ENCODE results near the gene DENND1B.

DENND1B gene

GRCh38 chr1:197466813-197467212 is 308.5 kb downstream of the DENND1B start:
- H3K36me3 ChIP-seq (ENCODE audit: insufficient read depth, low read length), result no peaks in the 10 kb centered on the region
- no peak overlapping the region for H2AFZ ChIP-seq (ENCODE audit: low read length)
- peaks cover 88% of the 10 kb centered on the region for H3K4me1 ChIP-seq (ENCODE audit: insufficient read depth, low read length, poor library complexity, severe bottlenecking)
- no peak overlapping the region for H3K9ac ChIP-seq (ENCODE audit: low read depth, low read length, poor library complexity, severe bottlenecking)
- H3K9me3 ChIP-seq (ENCODE audit: insufficient read depth, low read depth, low read length), result no peaks in the 10 kb centered on the region
- H3K4me3 ChIP-seq (ENCODE audit: low read length, poor library complexity, severe bottlenecking), result peak overlapping the region; percentile 13
- H3K27me3 ChIP-seq (ENCODE audit: insufficient read depth, low read length, poor library complexity, severe bottlenecking), result no peaks in the 10 kb centered on the region
- H4K20me1 ChIP-seq (ENCODE audit: insufficient read depth, low read length, poor library complexity, severe bottlenecking), result no peaks in the 10 kb centered on the region
- H3K79me2 ChIP-seq (ENCODE audit: insufficient read depth, low read length), result no peaks in the 10 kb centered on the region
- peak overlapping the region; percentile 37 for H3K4me2 ChIP-seq (ENCODE audit: low read depth, low read length, poor library complexity, severe bottlenecking)
- TF ChIP-seq EZH2phosphoT487 (IDR thresholded peaks at IDR 0.05; ENCODE audit: borderline replicate concordance), result no peak
- TF ChIP-seq, protein P1, sequence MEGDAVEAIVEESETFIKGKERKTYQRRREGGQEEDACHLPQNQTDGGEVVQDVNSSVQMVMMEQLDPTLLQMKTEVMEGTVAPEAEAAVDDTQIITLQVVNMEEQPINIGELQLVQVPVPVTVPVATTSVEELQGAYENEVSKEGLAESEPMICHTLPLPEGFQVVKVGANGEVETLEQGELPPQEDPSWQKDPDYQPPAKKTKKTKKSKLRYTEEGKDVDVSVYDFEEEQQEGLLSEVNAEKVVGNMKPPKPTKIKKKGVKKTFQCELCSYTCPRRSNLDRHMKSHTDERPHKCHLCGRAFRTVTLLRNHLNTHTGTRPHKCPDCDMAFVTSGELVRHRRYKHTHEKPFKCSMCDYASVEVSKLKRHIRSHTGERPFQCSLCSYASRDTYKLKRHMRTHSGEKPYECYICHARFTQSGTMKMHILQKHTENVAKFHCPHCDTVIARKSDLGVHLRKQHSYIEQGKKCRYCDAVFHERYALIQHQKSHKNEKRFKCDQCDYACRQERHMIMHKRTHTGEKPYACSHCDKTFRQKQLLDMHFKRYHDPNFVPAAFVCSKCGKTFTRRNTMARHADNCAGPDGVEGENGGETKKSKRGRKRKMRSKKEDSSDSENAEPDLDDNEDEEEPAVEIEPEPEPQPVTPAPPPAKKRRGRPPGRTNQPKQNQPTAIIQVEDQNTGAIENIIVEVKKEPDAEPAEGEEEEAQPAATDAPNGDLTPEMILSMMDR (conservative IDR thresholded peaks at IDR 0.05; ENCODE audit: low read length), result no peak
- no peaks in the 10 kb centered on the region for H3K9me2 ChIP-seq (replicated peaks; ENCODE audit: low read depth, low read length)
- H3F3A ChIP-seq (ENCODE audit: low read depth), result peaks cover 3% of the 10 kb centered on the region; the same call in 1 of the 2 replicates

DNA sequence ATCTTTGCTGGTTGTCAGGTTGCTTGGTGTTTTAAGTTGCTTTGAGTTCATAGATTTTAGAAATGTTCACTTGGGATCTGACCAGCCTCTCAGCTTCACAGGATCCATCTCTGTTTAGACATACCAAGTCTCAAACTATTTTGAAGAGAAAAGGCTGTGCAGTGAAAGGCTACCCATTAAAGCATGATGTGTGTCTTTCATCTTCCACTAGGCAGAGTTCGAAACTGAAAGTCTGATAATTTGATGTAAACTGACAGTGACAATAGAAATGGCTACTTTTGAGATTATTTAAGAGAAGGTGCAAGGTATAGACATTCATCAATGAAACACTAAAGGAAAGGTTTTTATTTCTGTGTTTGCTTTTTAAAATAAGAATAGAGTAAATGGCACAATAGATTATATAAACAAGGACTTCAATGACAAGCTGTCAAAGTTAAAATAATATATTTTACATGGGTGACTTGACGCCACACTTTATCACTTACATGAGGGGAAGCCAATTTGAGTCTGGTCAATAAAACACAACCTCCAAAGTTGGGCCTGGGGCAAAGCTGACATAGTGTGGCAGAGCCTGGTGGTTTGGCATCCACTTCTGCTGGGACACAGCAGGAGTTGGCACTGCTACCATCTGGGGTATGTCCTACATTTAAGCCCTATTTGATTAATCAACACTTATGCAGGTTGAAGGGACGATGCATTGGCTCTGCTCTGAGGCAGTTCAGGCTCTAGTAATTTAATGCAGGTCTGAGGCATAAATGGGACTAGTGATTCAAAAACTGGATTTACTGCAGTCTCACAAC is 309.6 kb downstream of the DENND1B start:
- peak overlapping the region; percentile 14 for H3K9ac ChIP-seq (ENCODE audit: low read depth, low read length, poor library complexity, severe bottlenecking)
- no peaks in the 10 kb centered on the region for H3K27me3 ChIP-seq (ENCODE audit: insufficient read depth, low read length, poor library complexity, severe bottlenecking)
- H3K79me2 ChIP-seq (ENCODE audit: insufficient read depth, low read length), result no peaks in the 10 kb centered on the region
- TF ChIP-seq, protein P1 (conservative IDR thresholded peaks at IDR 0.05; ENCODE audit: low read length), result no peak
- TF ChIP-seq EZH2phosphoT487 (IDR thresholded peaks at IDR 0.05; ENCODE audit: borderline replicate concordance), result no peak
- H4K20me1 ChIP-seq (ENCODE audit: insufficient read depth, low read length, poor library complexity, severe bottlenecking), result no peaks in the 10 kb centered on the region
- H2AFZ ChIP-seq (ENCODE audit: low read length), result peak overlapping the region; percentile 77
- peaks cover 3% of the 10 kb centered on the region; the same call in 1 of the 2 replicates for H3F3A ChIP-seq (ENCODE audit: low read depth)
- no peaks in the 10 kb centered on the region for H3K36me3 ChIP-seq (ENCODE audit: insufficient read depth, low read length)
- H3K4me1 ChIP-seq (ENCODE audit: insufficient read depth, low read length, poor library complexity, severe bottlenecking), result peaks cover 88% of the 10 kb centered on the region
- H3K9me3 ChIP-seq (ENCODE audit: insufficient read depth, low read depth, low read length), result no peaks in the 10 kb centered on the region
- no peak overlapping the region for H3K4me3 ChIP-seq (ENCODE audit: low read length, poor library complexity, severe bottlenecking)
- no peaks in the 10 kb centered on the region for H3K9me2 ChIP-seq (replicated peaks; ENCODE audit: low read depth, low read length)
- peak overlapping the region; percentile 37 for H3K4me2 ChIP-seq (ENCODE audit: low read depth, low read length, poor library complexity, severe bottlenecking)

DNA sequence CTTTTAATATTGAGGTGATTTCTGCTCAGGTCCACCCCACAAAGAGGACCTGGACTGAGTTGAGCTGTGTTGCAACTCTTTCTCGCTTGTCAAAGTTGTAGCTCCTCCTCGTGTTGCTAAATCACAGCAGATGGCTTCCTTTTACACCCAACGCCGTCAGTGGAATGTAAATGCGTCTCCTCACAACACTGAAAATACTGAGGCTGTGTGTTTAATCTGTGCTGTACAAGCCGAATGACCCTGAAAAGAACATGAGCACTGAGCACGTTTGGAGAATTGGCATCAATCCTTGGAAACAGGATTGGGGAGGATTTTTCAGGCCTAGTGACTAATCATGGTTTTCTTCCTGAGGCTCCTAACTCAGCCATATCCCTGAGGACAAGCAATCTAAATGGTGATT is 311.2 kb downstream of the DENND1B start:
- H3K9ac ChIP-seq (ENCODE audit: low read depth, low read length, poor library complexity, severe bottlenecking), result no peak overlapping the region

More for the DNA sequence above, 311.2 kb downstream of the DENND1B start:
- peaks cover 3% of the 10 kb centered on the region; the same call in 1 of the 2 replicates for H3F3A ChIP-seq (ENCODE audit: low read depth)
- H3K79me2 ChIP-seq (ENCODE audit: insufficient read depth, low read length), result no peaks in the 10 kb centered on the region
- H3K9me3 ChIP-seq (ENCODE audit: insufficient read depth, low read depth, low read length), result no peaks in the 10 kb centered on the region
- no peak overlapping the region for H3K4me3 ChIP-seq (ENCODE audit: low read length, poor library complexity, severe bottlenecking)
- TF ChIP-seq, protein P1 (conservative IDR thresholded peaks at IDR 0.05; ENCODE audit: low read length), result no peak
- no peak for TF ChIP-seq EZH2phosphoT487 (IDR thresholded peaks at IDR 0.05; ENCODE audit: borderline replicate concordance)
- no peaks in the 10 kb centered on the region for H3K9me2 ChIP-seq (replicated peaks; ENCODE audit: low read depth, low read length)
- no peaks in the 10 kb centered on the region for H3K27me3 ChIP-seq (ENCODE audit: insufficient read depth, low read length, poor library complexity, severe bottlenecking)
- no peak overlapping the region for H2AFZ ChIP-seq (ENCODE audit: low read length)
- no peaks in the 10 kb centered on the region for H3K36me3 ChIP-seq (ENCODE audit: insufficient read depth, low read length)
- H3K4me1 ChIP-seq (ENCODE audit: insufficient read depth, low read length, poor library complexity, severe bottlenecking), result peaks cover 77% of the 10 kb centered on the region
- H3K4me2 ChIP-seq (ENCODE audit: low read depth, low read length, poor library complexity, severe bottlenecking), result no peak overlapping the region
- H4K20me1 ChIP-seq (ENCODE audit: insufficient read depth, low read length, poor library complexity, severe bottlenecking), result no peaks in the 10 kb centered on the region
